ENCODE results near the gene C4A. TPM values are rescaled to one million over a fixed set of nuclear protein-coding genes. Genes with fewer than 3 reads are reported as not detected.

C4A gene
- polyA plus RNA-seq, 2 of the 4 experiments (the other 2 are of a cell fraction): 1.4 to 1.6 TPM

- Histone ChIP-seq H3K9me3 (no peaks in the 10 kb centered on the region), H3K4me1 (peaks cover 20% of the 10 kb centered on the region), H3K4me3 (no peak overlapping the region), H3K4me2 (no peak overlapping the region), H3K27ac (no peak overlapping the region)
- TF ChIP-seq POLR2AphosphoS2 (conservative IDR thresholded peaks at IDR 0.05; ENCODE audit: low read length): no peak
- TF ChIP-seq GATA3 (IDR thresholded peaks at IDR 0.05; ENCODE audit: borderline replicate concordance): no peak
- TF ChIP-seq TFCP2L1 (CRISPR knock-in tag; IDR thresholded peaks at IDR 0.05): no peak
- no peak for TF ChIP-seq CBX2 (IDR thresholded peaks at IDR 0.05; ENCODE audit: borderline replicate concordance, low read depth)
- TF ChIP-seq RAD21 (conservative IDR thresholded peaks at IDR 0.05 in 1 of 2, IDR thresholded peaks at IDR 0.05 in 1 of 2): no peak
- no peak for TF ChIP-seq NPAS2 (CRISPR knock-in tag; IDR thresholded peaks at IDR 0.05; ENCODE audit: borderline replicate concordance)
- no peak for TF ChIP-seq CTCF (IDR thresholded peaks at IDR 0.05)
- no peak for TF ChIP-seq MAX (IDR thresholded peaks at IDR 0.05)
- TF ChIP-seq ZSCAN20 (CRISPR knock-in tag; IDR thresholded peaks at IDR 0.05): no peak
- TF ChIP-seq KDM1A (IDR thresholded peaks at IDR 0.05; ENCODE audit: low read depth): no peak
- TF ChIP-seq HES2 (IDR thresholded peaks at IDR 0.05): no peak
- TF ChIP-seq EHF (CRISPR knock-in tag; IDR thresholded peaks at IDR 0.05): no peak
- TF ChIP-seq RARB (CRISPR knock-in tag; IDR thresholded peaks at IDR 0.05): no peak
- TF ChIP-seq EP300 (IDR thresholded peaks at IDR 0.05): no peak
- no peak for TF ChIP-seq ZFP36 (IDR thresholded peaks at IDR 0.05; ENCODE audit: borderline replicate concordance, partially characterized antibody)
- FAIRE-seq (no peak), DNase-seq (ENCODE audit: low read depth in 1 of 2, low spot score in 1 of 2) (no peak), ATAC-seq (no peak)
- CTCF ChIA-PET: no interaction called here
- POLR2A ChIA-PET: no interaction called here
- 56% methylated on average over 5 of the region's 5 CpGs for WGBS (ENCODE audit: missing lambda C conversion rate)
Observed at GRCh38 chr6:32050562-32050961, 68.7 kb downstream of the C4A start.

Small RNA genes lying within 50 kb of the gene (small RNA-seq; reads per million reads assigned to genes)
- gene AL645922.1: 0 reads per million in 6 experiments

Other genes with a start within 250 kb of the C4A start
Only the 30 nearest of the 32 such genes appear.
- gene SAPCD1, start 219.4 kb upstream of the C4A start, polyA plus RNA-seq (2011; rRNA removed): 3.3 and 6.9 TPM in 2 replicates
- 5.8 to 7.5 TPM (median 7.1 TPM) in 3 replicates for gene SAPCD1, start 219.4 kb upstream of the C4A start, polyA plus RNA-seq (2017; fragmentation: RNase III; extraction: RNeasy Plus Mini Kit Qiagen cat#74134 plus additional on column Dnase treatment)
- 1.1 TPM in 2 replicates for gene VWA7, start 204.7 kb upstream of the C4A start, polyA plus RNA-seq (2011; rRNA removed)
- 0.95 to 1.1 TPM (median 0.98 TPM) in 3 replicates for gene VWA7, start 204.7 kb upstream of the C4A start, polyA plus RNA-seq (2017; fragmentation: RNase III; extraction: RNeasy Plus Mini Kit Qiagen cat#74134 plus additional on column Dnase treatment)
- gene VARS1, start 186.3 kb upstream of the C4A start, polyA plus RNA-seq (2011; rRNA removed): 17.7 and 24.7 TPM in 2 replicates
- gene VARS1, start 186.3 kb upstream of the C4A start, polyA plus RNA-seq (2017; fragmentation: RNase III; extraction: RNeasy Plus Mini Kit Qiagen cat#74134 plus additional on column Dnase treatment): 57.2 to 58.4 TPM (median 58.3 TPM) in 3 replicates
- gene LSM2, start 175.1 kb upstream of the C4A start, polyA plus RNA-seq (2011; rRNA removed): 54.7 and 73.8 TPM in 2 replicates
- gene LSM2, start 175.1 kb upstream of the C4A start, polyA plus RNA-seq (2017; fragmentation: RNase III; extraction: RNeasy Plus Mini Kit Qiagen cat#74134 plus additional on column Dnase treatment): 58.9 to 65.3 TPM (median 59.6 TPM) in 3 replicates
- gene HSPA1L, start 166.8 kb upstream of the C4A start, polyA plus RNA-seq (2011; rRNA removed): 1.2 and 1.6 TPM in 2 replicates
- gene HSPA1L, start 166.8 kb upstream of the C4A start, polyA plus RNA-seq (2017; fragmentation: RNase III; extraction: RNeasy Plus Mini Kit Qiagen cat#74134 plus additional on column Dnase treatment): 1.2 to 1.7 TPM (median 1.4 TPM) in 3 replicates
- gene HSPA1A, start 166.5 kb upstream of the C4A start, polyA plus RNA-seq (2011; rRNA removed): 88.2 and 122 TPM in 2 replicates
- gene HSPA1A, start 166.5 kb upstream of the C4A start, polyA plus RNA-seq (2017; fragmentation: RNase III; extraction: RNeasy Plus Mini Kit Qiagen cat#74134 plus additional on column Dnase treatment): 129 to 204 TPM (median 194 TPM) in 3 replicates
- 52.7 and 70.6 TPM in 2 replicates for gene HSPA1B, start 154.3 kb upstream of the C4A start, polyA plus RNA-seq (2011; rRNA removed)
- 56.7 to 125 TPM (median 98.6 TPM) in 3 replicates for gene HSPA1B, start 154.3 kb upstream of the C4A start, polyA plus RNA-seq (2017; fragmentation: RNase III; extraction: RNeasy Plus Mini Kit Qiagen cat#74134 plus additional on column Dnase treatment)
- gene NEU1, start 119.2 kb upstream of the C4A start, polyA plus RNA-seq (2011; rRNA removed): 15.8 and 20.6 TPM in 2 replicates
- gene NEU1, start 119.2 kb upstream of the C4A start, polyA plus RNA-seq (2017; fragmentation: RNase III; extraction: RNeasy Plus Mini Kit Qiagen cat#74134 plus additional on column Dnase treatment): 12.8 to 19.2 TPM (median 16.0 TPM) in 3 replicates
- 0.24 and 0.27 TPM in 2 replicates for gene SLC44A4, start 103.1 kb upstream of the C4A start, polyA plus RNA-seq (2011; rRNA removed)
- gene SLC44A4, start 103.1 kb upstream of the C4A start, polyA plus RNA-seq (2017; fragmentation: RNase III; extraction: RNeasy Plus Mini Kit Qiagen cat#74134 plus additional on column Dnase treatment): not detected in 3 replicates
- gene EHMT2, start 84.4 kb upstream of the C4A start, polyA plus RNA-seq (2011; rRNA removed): 15.4 and 16.4 TPM in 2 replicates
- gene EHMT2, start 84.4 kb upstream of the C4A start, polyA plus RNA-seq (2017; fragmentation: RNase III; extraction: RNeasy Plus Mini Kit Qiagen cat#74134 plus additional on column Dnase treatment): 27.0 to 32.3 TPM (median 30.9 TPM) in 3 replicates
- gene ZBTB12, start 80.0 kb upstream of the C4A start, polyA plus RNA-seq (2011; rRNA removed): 2.2 and 2.9 TPM in 2 replicates
- 8.4 to 10.1 TPM (median 10.0 TPM) in 3 replicates for gene ZBTB12, start 80.0 kb upstream of the C4A start, polyA plus RNA-seq (2017; fragmentation: RNase III; extraction: RNeasy Plus Mini Kit Qiagen cat#74134 plus additional on column Dnase treatment)
- 0.83 and 0.87 TPM in 2 replicates for gene C2, start 54.3 kb upstream of the C4A start, polyA plus RNA-seq (2011; rRNA removed)
- gene C2, start 54.3 kb upstream of the C4A start, polyA plus RNA-seq (2017; fragmentation: RNase III; extraction: RNeasy Plus Mini Kit Qiagen cat#74134 plus additional on column Dnase treatment): 0.22 to 0.41 TPM (median 0.36 TPM) in 3 replicates
- 5.6 and 8.6 TPM in 2 replicates for gene CFB, start 36.0 kb upstream of the C4A start, polyA plus RNA-seq (2011; rRNA removed)
- 2.7 to 4.9 TPM (median 4.4 TPM) in 3 replicates for gene CFB, start 36.0 kb upstream of the C4A start, polyA plus RNA-seq (2017; fragmentation: RNase III; extraction: RNeasy Plus Mini Kit Qiagen cat#74134 plus additional on column Dnase treatment)
- gene NELFE, start 23.1 kb upstream of the C4A start, polyA plus RNA-seq (2011; rRNA removed): 54.1 and 64.2 TPM in 2 replicates
- 70.6 to 73.6 TPM (median 72.4 TPM) in 3 replicates for gene NELFE, start 23.1 kb upstream of the C4A start, polyA plus RNA-seq (2017; fragmentation: RNase III; extraction: RNeasy Plus Mini Kit Qiagen cat#74134 plus additional on column Dnase treatment)
- gene SKIC2, start 22.9 kb upstream of the C4A start, polyA plus RNA-seq (2011; rRNA removed): 20.8 and 23.4 TPM in 2 replicates
- gene SKIC2, start 22.9 kb upstream of the C4A start, polyA plus RNA-seq (2017; fragmentation: RNase III; extraction: RNeasy Plus Mini Kit Qiagen cat#74134 plus additional on column Dnase treatment): 33.2 to 40.5 TPM (median 37.5 TPM) in 3 replicates
- gene DXO, start 9.9 kb upstream of the C4A start, polyA plus RNA-seq (2011; rRNA removed): 12.7 and 16.0 TPM in 2 replicates
- gene DXO, start 9.9 kb upstream of the C4A start, polyA plus RNA-seq (2017; fragmentation: RNase III; extraction: RNeasy Plus Mini Kit Qiagen cat#74134 plus additional on column Dnase treatment): 11.6 to 15.6 TPM (median 14.6 TPM) in 3 replicates
- 1.2 and 1.3 TPM in 2 replicates for gene C4B, start 32.7 kb downstream of the C4A start, polyA plus RNA-seq (2011; rRNA removed)
- gene C4B, start 32.7 kb downstream of the C4A start, polyA plus RNA-seq (2017; fragmentation: RNase III; extraction: RNeasy Plus Mini Kit Qiagen cat#74134 plus additional on column Dnase treatment): 1.0 to 1.3 TPM (median 1.3 TPM) in 3 replicates
- gene CYP21A2, start 56.4 kb downstream of the C4A start, polyA plus RNA-seq (2011; rRNA removed): not detected in 2 replicates
- not detected in 3 replicates for gene CYP21A2, start 56.4 kb downstream of the C4A start, polyA plus RNA-seq (2017; fragmentation: RNase III; extraction: RNeasy Plus Mini Kit Qiagen cat#74134 plus additional on column Dnase treatment)
- gene TNXB, start 127.3 kb downstream of the C4A start, polyA plus RNA-seq (2011; rRNA removed): 0.80 and 1.3 TPM in 2 replicates
- 0.51 to 1.7 TPM (median 0.64 TPM) in 3 replicates for gene TNXB, start 127.3 kb downstream of the C4A start, polyA plus RNA-seq (2017; fragmentation: RNase III; extraction: RNeasy Plus Mini Kit Qiagen cat#74134 plus additional on column Dnase treatment)
- gene ATF6B, start 146.2 kb downstream of the C4A start, polyA plus RNA-seq (2011; rRNA removed): 19.3 and 41.2 TPM in 2 replicates
- 23.1 to 33.8 TPM (median 29.0 TPM) in 3 replicates for gene ATF6B, start 146.2 kb downstream of the C4A start, polyA plus RNA-seq (2017; fragmentation: RNase III; extraction: RNeasy Plus Mini Kit Qiagen cat#74134 plus additional on column Dnase treatment)
- 3.5 and 3.8 TPM in 2 replicates for gene FKBPL, start 148.2 kb downstream of the C4A start, polyA plus RNA-seq (2011; rRNA removed)
- gene FKBPL, start 148.2 kb downstream of the C4A start, polyA plus RNA-seq (2017; fragmentation: RNase III; extraction: RNeasy Plus Mini Kit Qiagen cat#74134 plus additional on column Dnase treatment): 7.0 to 7.5 TPM (median 7.2 TPM) in 3 replicates
- 0.19 and 0.40 TPM in 2 replicates for gene PRRT1, start 169.9 kb downstream of the C4A start, polyA plus RNA-seq (2011; rRNA removed)
- 0.52 to 1.0 TPM (median 0.63 TPM) in 3 replicates for gene PRRT1, start 169.9 kb downstream of the C4A start, polyA plus RNA-seq (2017; fragmentation: RNase III; extraction: RNeasy Plus Mini Kit Qiagen cat#74134 plus additional on column Dnase treatment)
- gene PPT2, start 172.1 kb downstream of the C4A start, polyA plus RNA-seq (2011; rRNA removed): 11.7 and 18.2 TPM in 2 replicates
- 7.7 to 9.3 TPM (median 9.2 TPM) in 3 replicates for gene PPT2, start 172.1 kb downstream of the C4A start, polyA plus RNA-seq (2017; fragmentation: RNase III; extraction: RNeasy Plus Mini Kit Qiagen cat#74134 plus additional on column Dnase treatment)
- gene EGFL8, start 182.5 kb downstream of the C4A start, polyA plus RNA-seq (2011; rRNA removed): 1.6 and 2.0 TPM in 2 replicates
- gene EGFL8, start 182.5 kb downstream of the C4A start, polyA plus RNA-seq (2017; fragmentation: RNase III; extraction: RNeasy Plus Mini Kit Qiagen cat#74134 plus additional on column Dnase treatment): 2.8 to 3.1 TPM (median 2.9 TPM) in 3 replicates
- gene AGPAT1, start 194.0 kb downstream of the C4A start, polyA plus RNA-seq (2011; rRNA removed): 40.6 and 50.0 TPM in 2 replicates
- gene AGPAT1, start 194.0 kb downstream of the C4A start, polyA plus RNA-seq (2017; fragmentation: RNase III; extraction: RNeasy Plus Mini Kit Qiagen cat#74134 plus additional on column Dnase treatment): 28.7 to 30.0 TPM (median 29.4 TPM) in 3 replicates
- gene RNF5, start 196.3 kb downstream of the C4A start, polyA plus RNA-seq (2011; rRNA removed): 49.1 and 54.1 TPM in 2 replicates
- 46.2 to 64.1 TPM (median 62.7 TPM) in 3 replicates for gene RNF5, start 196.3 kb downstream of the C4A start, polyA plus RNA-seq (2017; fragmentation: RNase III; extraction: RNeasy Plus Mini Kit Qiagen cat#74134 plus additional on column Dnase treatment)
- 1.4 and 1.6 TPM in 2 replicates for gene AGER, start 202.2 kb downstream of the C4A start, polyA plus RNA-seq (2011; rRNA removed)
- gene AGER, start 202.2 kb downstream of the C4A start, polyA plus RNA-seq (2017; fragmentation: RNase III; extraction: RNeasy Plus Mini Kit Qiagen cat#74134 plus additional on column Dnase treatment): 1.4 to 2.4 TPM (median 2.1 TPM) in 3 replicates
- 27.0 and 27.4 TPM in 2 replicates for gene PBX2, start 208.1 kb downstream of the C4A start, polyA plus RNA-seq (2011; rRNA removed)
- gene PBX2, start 208.1 kb downstream of the C4A start, polyA plus RNA-seq (2017; fragmentation: RNase III; extraction: RNeasy Plus Mini Kit Qiagen cat#74134 plus additional on column Dnase treatment): 24.8 to 32.5 TPM (median 30.8 TPM) in 3 replicates
- gene GPSM3, start 210.6 kb downstream of the C4A start, polyA plus RNA-seq (2011; rRNA removed): 0.15 and 0.36 TPM in 2 replicates
- 0.19 to 0.30 TPM (median 0.22 TPM) in 3 replicates for gene GPSM3, start 210.6 kb downstream of the C4A start, polyA plus RNA-seq (2017; fragmentation: RNase III; extraction: RNeasy Plus Mini Kit Qiagen cat#74134 plus additional on column Dnase treatment)
- 0.66 and 0.70 TPM in 2 replicates for gene NOTCH4, start 242.0 kb downstream of the C4A start, polyA plus RNA-seq (2011; rRNA removed)
- 0.22 to 0.44 TPM (median 0.32 TPM) in 3 replicates for gene NOTCH4, start 242.0 kb downstream of the C4A start, polyA plus RNA-seq (2017; fragmentation: RNase III; extraction: RNeasy Plus Mini Kit Qiagen cat#74134 plus additional on column Dnase treatment)